Peyer's patch (tissue), 4 donors: ENCODE data around the gene PLD1.

Source experiments
- CTCF ChIP-seq, 6 experiments: fragments of 450-650 bp in 4 of 6; fragments of 200-600 bp in 2 of 6; sonication (generic) in 1 of 6; IDR thresholded peaks; one replicate each; pipeline ENCODE4 v1.5.1; 2017 to 2019; ENCODE audit warnings: antibody characterized with exemption in 6 of 6, mild to moderate bottlenecking in 3 of 6, moderate library complexity in 1 of 6
- POLR2A ChIP-seq, 2 donors: fragments of 450-650 bp; IDR thresholded peaks; one replicate each; pipeline ENCODE4 v1.5.1; 2017; ENCODE audit warnings: antibody characterized with exemption in 2 of 2, mild to moderate bottlenecking in 2 of 2, moderate library complexity in 2 of 2

DNA sequence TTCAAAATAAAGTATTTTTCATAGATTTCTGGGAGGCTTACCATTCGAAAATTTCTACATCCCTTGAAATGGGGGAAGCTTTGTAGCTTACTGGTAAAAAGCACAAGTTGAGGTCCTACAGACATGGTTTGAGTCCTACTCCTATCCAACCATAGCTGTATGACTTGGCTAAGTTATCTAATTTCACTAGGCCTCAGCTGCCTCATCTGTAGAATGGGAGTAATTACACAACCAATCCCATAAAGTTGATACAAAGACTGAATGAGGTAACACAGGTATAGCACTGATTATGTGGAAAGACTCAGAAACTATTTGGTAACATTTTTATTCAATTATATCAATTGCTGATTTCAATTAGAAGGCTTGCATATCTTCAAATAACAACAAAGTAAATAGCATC is 157.4 kb downstream of the PLD1 start:
- TF ChIP-seq POLR2A (IDR thresholded peaks at IDR 0.05) (no peak), CTCF (IDR thresholded peaks at IDR 0.05) (no peak)
